DND-41 (cell line): ENCODE results near the gene LTF.

Experiments used
- ATAC-seq: fragments of 200-7000 bp; cut with Tn5 transposase; 3 replicates; pipeline ENCODE4 v1.9.1; 2021; ENCODE audit warnings: low read depth; ENCODE audit not compliant: insufficient read depth
- DNase-seq: peaks from one replicate; pipeline ENCODE4 v3.0.0-alpha.2; 2020
- H2AFZ ChIP-seq: 2 replicates; pipeline ENCODE4 v1.6.0; 2012; ENCODE audit warnings: low read depth, low read length
- H3K27ac ChIP-seq: 2 replicates; pipeline ENCODE4 v1.5.1; 2012; ENCODE audit warnings: low read length, inconsistent platforms
- H3K27me3 ChIP-seq: fragments of 200-600 bp; sonication (generic); 2 replicates; pipeline ENCODE4 v1.6.0; 2012; ENCODE audit warnings: low read length, mild to moderate bottlenecking, inconsistent platforms; ENCODE audit not compliant: insufficient read depth, poor library complexity
- H3K36me3 ChIP-seq: 2 replicates; pipeline ENCODE4 v1.5.1; 2012; ENCODE audit warnings: low read length, inconsistent platforms; ENCODE audit not compliant: insufficient read depth
- H3K4me1 ChIP-seq: 2 replicates; pipeline ENCODE4 v1.5.1; 2012; ENCODE audit warnings: mild to moderate bottlenecking, low read length; ENCODE audit not compliant: insufficient read depth
- H3K4me2 ChIP-seq: 2 replicates; pipeline ENCODE4 v1.6.0; 2012; ENCODE audit warnings: mild to moderate bottlenecking, moderate library complexity, low read length, inconsistent platforms; ENCODE audit not compliant: insufficient read depth
- H3K4me3 ChIP-seq, 2 experiments: fragments of 200-600 bp in 1 of 2; shearing (Covaris generic) in 1 of 2; 2 replicates each; pipeline ENCODE4 v1.5.1; 2012 to 2016; ENCODE audit warnings: inconsistent platforms in 2 of 2, low read length in 2 of 2, mild to moderate bottlenecking in 2 of 2, low read depth in 1 of 2, moderate library complexity in 1 of 2
- H3K79me2 ChIP-seq: 2 replicates; pipeline ENCODE4 v1.6.0; 2012; ENCODE audit warnings: low read length, inconsistent platforms; ENCODE audit not compliant: insufficient read depth
- H3K9ac ChIP-seq: 2 replicates; pipeline ENCODE4 v1.6.0; 2012; ENCODE audit warnings: low read depth, mild to moderate bottlenecking, inconsistent platforms, low read length, moderate library complexity
- H3K9me3 ChIP-seq: 2 replicates; pipeline ENCODE4 v1.5.1; 2012; ENCODE audit warnings: low read length, moderate library complexity, mild to moderate bottlenecking, inconsistent platforms; ENCODE audit not compliant: insufficient read depth, severe bottlenecking
- H4K20me1 ChIP-seq: 2 replicates; pipeline ENCODE4 v1.6.0; 2012; ENCODE audit warnings: low read length; ENCODE audit not compliant: insufficient read depth
- CTCF ChIP-seq: IDR thresholded peaks from 2 replicates; pipeline ENCODE4 v1.5.1; 2012; ENCODE audit warnings: borderline replicate concordance, low read length, moderate library complexity, mild to moderate bottlenecking; ENCODE audit not compliant: poor library complexity, severe bottlenecking; ENCODE audit errors: extremely low read depth
- EZH2 ChIP-seq: IDR thresholded peaks from 3 replicates; pipeline ENCODE4 v1.6.1; 2012; ENCODE audit warnings: borderline replicate concordance, low read depth, mild to moderate bottlenecking, moderate library complexity, low read length, inconsistent platforms; ENCODE audit not compliant: severe bottlenecking

Gene LTF

DNA sequence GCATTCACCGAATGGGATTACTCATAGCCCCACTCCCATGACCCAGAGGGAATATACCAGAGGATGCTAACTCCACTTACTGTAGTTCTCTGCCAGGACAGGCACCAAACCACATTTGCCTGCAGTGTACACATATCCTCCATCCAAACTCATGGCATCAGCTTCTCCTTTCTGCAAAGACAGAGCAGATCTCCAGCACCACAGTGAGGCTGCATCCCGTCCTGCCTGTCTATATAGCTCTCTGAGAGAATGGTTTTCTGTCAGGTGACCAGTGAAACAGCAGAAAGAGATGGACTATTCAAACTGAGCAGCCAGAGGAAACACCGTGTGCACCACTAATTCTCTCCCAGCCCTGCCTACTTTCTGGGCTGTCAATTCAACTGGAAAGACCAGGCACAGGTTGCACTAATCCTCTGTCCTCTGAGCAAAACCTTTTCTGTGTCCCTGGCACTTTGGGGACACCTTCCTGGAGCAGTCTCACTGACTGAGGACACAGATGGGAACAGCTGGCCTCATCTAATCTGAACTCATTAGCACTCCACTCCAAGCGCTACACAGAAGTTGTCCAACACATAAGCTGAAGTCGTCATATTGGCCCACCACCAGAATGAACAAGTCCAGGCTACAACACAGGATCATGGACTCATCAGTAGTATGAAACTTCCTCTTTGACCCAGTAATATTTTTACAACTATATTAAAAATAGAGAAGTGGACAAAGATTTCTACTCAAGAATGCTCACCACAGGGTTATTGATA, 17.3 kb downstream of the LTF start:
- Histone ChIP-seq H3K4me3 (no peak overlapping the region), H2AFZ (0 out of 2 replicates have a peak overlapping the region, but pooled peaks have one; percentile 3), H3K9ac (no peak overlapping the region), H3K27ac (no peak overlapping the region), H3K4me2 (no peak overlapping the region), H3K9me3 (no peaks in the 10 kb centered on the region), H4K20me1 (no peaks in the 10 kb centered on the region), H3K36me3 (no peaks in the 10 kb centered on the region), H3K4me1 (peaks cover 9% of the 10 kb centered on the region), H3K79me2 (no peaks in the 10 kb centered on the region), H3K27me3 (no peaks in the 10 kb centered on the region)
- peak; percentile 20 for TF ChIP-seq CTCF
- TF ChIP-seq EZH2: no peak
- DNase-seq: no peak
- no peak for ATAC-seq

GRCh38 chr3:46442576-46443530, 21.9 kb downstream of the LTF start:
- TF ChIP-seq CTCF: peak; percentile 87
- TF ChIP-seq EZH2: no peak
- ATAC-seq: peak; percentile 39; the same call in 2 of the 3 replicates
- H3K4me3 ChIP-seq: no peak overlapping the region

DNA sequence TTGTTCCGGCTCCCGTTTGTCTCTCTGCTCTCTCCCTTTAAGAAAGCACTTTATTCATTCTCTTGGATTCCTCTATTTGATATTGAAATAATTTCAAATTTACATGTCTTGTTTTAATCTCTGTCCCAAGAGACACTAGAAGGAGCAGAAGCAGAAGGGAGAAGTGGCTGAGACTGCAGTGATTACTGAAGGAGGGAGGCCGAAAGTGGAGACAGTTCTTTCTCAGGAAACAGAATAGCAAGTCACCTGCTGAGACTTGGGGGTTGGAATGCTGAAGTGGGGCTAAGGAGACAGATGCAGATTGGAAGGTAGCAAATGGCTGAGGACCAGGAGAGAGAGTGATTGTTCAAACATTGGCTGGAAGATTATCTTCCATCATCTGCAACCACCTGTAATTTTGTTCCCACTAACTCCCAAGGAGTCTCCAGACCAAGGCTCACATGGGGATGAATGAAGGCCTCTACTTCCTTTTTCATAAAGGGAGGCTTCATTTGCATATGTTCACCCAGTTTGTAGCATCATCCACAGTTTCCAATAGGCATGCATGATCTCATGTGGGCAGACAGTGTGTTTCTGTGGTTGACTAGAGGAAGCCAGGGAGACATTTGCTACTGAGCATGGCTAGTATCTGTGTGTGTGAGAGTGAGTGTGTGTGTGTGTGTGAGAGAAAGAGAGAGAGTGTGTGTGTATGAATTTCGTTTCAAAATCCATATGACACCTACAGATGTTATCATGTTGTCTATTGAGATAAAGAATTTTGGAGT, 24.0 kb downstream of the LTF start:
- TF ChIP-seq CTCF: no peak
- no peak for TF ChIP-seq EZH2

More at GRCh38 chr3:46442576-46443530, 21.9 kb downstream of the LTF start:
- Histone ChIP-seq H3K36me3 (no peaks in the 10 kb centered on the region), H4K20me1 (no peaks in the 10 kb centered on the region), H2AFZ (no peak overlapping the region), H3K4me2 (no peak overlapping the region), H3K9ac (peak overlapping the region; percentile 10; the same call in 1 of the 2 replicates), H3K79me2 (no peaks in the 10 kb centered on the region), H3K9me3 (no peaks in the 10 kb centered on the region), H3K27ac (peak overlapping the region; percentile 73), H3K27me3 (no peaks in the 10 kb centered on the region), H3K4me1 (peaks cover 49% of the 10 kb centered on the region)
- DNase-seq: peak; percentile 71

More for the DNA sequence above, 24.0 kb downstream of the LTF start:
- Histone ChIP-seq H3K9ac (peak overlapping the region; percentile 24; the same call in 1 of the 2 replicates), H3K36me3 (no peaks in the 10 kb centered on the region), H3K27ac (peak overlapping the region; percentile 73), H3K9me3 (no peaks in the 10 kb centered on the region), H2AFZ (peak overlapping the region; percentile 1; the same call in 1 of the 2 replicates), H3K4me3 (no peak overlapping the region), H3K27me3 (no peaks in the 10 kb centered on the region), H3K4me2 (peak overlapping the region; percentile 3), H3K79me2 (no peaks in the 10 kb centered on the region), H3K4me1 (peaks cover 52% of the 10 kb centered on the region), H4K20me1 (no peaks in the 10 kb centered on the region)
- DNase-seq: peak; percentile 80
- peak; percentile 98 for ATAC-seq
